Prostate gland (tissue), 2 donors: ENCODE data around the gene DTYMK. TPM values are rescaled to one million over a fixed set of nuclear protein-coding genes. Genes with fewer than 3 reads are reported as not detected.
A peak's percentile ranks its signal among the peaks of the same experiment; 100 is the strongest.

Source experiments
- DNase-seq: peaks from one replicate; pipeline ENCODE4 v3.0.0-alpha.2; 2019; ENCODE audit warnings: low spot score
- H3K27ac ChIP-seq, 2 donors: fragments of 200-600 bp; sonication (generic); 2 replicates each; pipeline ENCODE4 v1.5.1; 2017 to 2019
- H3K27me3 ChIP-seq: fragments of 200-600 bp; sonication (generic); replicated peaks from 2 replicates; pipeline ENCODE4 v1.5.1; 2019; ENCODE audit not compliant: insufficient read depth
- H3K36me3 ChIP-seq, 2 donors: fragments of 200-600 bp; sonication (generic); 1 replicate in 1 of 2; 2 replicates in 1 of 2; pipeline versions ENCODE4 v1.5.1 to v1.8.1; 2017 to 2019
- H3K4me1 ChIP-seq: fragments of 200-600 bp; sonication (generic); replicated peaks from 2 replicates; pipeline ENCODE4 v1.5.1; 2019
- H3K4me3 ChIP-seq, 2 donors: fragments of 200-600 bp; sonication (generic); 2 replicates each; pipeline ENCODE4 v1.5.1; 2017 to 2019
- H3K9me3 ChIP-seq: fragments of 200-600 bp; sonication (generic); 2 replicates; pipeline ENCODE4 v1.5.1; 2017
- CTCF ChIP-seq, 4 experiments: fragments of 200-600 bp in 2 of 4; fragments of 450-650 bp in 2 of 4; sonication (generic) in 2 of 4; IDR thresholded peaks; 1 replicate in 3 of 4; 2 replicates in 1 of 4; pipeline ENCODE4 v1.5.1; 2016 to 2019; ENCODE audit warnings: antibody characterized with exemption in 4 of 4, mild to moderate bottlenecking in 2 of 4, moderate library complexity in 2 of 4
- POLR2A ChIP-seq: fragments of 450-650 bp; IDR thresholded peaks from one replicate; pipeline ENCODE4 v1.6.1; 2016; ENCODE audit warnings: antibody characterized with exemption, mild to moderate bottlenecking
- POLR2AphosphoS5 ChIP-seq: sonication (generic); formaldehyde crosslinking; IDR thresholded peaks from one replicate; pipeline ENCODE4 v1.6.1; 2017; ENCODE audit warnings: antibody characterized with exemption
- WGBS: methylation state at CpG from one replicate; pipeline ENCODE4 v1.1.5; 2018; 5-methylcytosine and 5-hydroxymethylcytosine counted together
- intact Hi-C: fragments of 100-400 bp; cut with DNase I; formaldehyde crosslinking; loops from one replicate; pipeline ENCODE4 v1.14.2; 2022
- total RNA-seq, 2 donors: library from RNA; depleted of rRNA; stranded (reverse); fragments of >200 nt; gene quantifications; one replicate each; pipeline ENCODE4 v1.1.0, GENCODE V29; 2016

DTYMK gene
- total RNA-seq, 2 donors from 2014 or later, result 26.0 to 35.8 TPM

DNA sequence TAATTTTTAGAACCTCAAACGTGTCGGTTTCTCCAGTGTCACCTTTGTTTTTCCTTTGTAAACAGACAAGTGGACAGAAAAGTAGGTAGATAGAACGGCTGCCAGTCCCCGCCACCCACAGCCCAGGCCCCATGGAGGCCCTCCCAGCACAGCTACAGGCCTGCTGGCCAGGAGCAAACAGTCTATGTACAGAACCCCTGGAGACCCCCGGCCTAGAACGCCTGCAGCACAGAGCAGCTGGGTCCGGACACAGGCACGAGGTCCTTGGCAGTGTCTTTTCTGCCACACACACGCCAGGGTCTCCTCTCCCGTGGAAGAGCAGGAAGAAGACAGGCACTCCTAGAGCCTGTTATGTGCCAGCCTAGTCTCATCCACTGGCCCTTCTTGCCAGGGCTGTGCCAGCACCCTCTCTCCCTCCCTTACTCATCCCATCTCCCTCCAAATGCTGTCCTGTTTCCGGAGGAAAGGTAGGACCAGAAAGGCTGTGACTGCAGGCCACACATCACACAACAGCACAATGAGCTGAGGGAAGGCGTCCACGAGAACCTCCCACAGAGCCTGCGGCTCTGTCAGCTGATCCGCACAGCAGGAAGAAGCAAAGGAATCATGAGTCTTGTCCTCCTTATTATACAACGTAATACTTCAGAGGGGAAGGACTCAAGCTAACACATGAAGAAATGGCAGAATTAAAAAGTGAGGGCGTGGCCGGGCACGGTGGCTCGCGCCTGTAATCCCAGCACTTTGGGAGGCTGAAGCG is 7.7 kb downstream of the DTYMK start:
- intact Hi-C loops, result no loop called here

GRCh38 chr2:241678307-241678706 is 8.3 kb downstream of the DTYMK start:
- TF ChIP-seq POLR2A (no peak), CTCF (IDR thresholded peaks at IDR 0.05) (no peak), POLR2AphosphoS5 (peak; percentile 36)
- H3K4me3 ChIP-seq, result no peak overlapping the region
- H3K36me3 ChIP-seq, result no peaks in the 10 kb centered on the region
- H3K9me3 ChIP-seq, result no peaks in the 10 kb centered on the region
- H3K4me1 ChIP-seq, result no peaks in the 10 kb centered on the region
- H3K27ac ChIP-seq, result peak overlapping the region; percentile 57
- intact Hi-C loops, result no loop called here
- peak; percentile 57 for DNase-seq
- WGBS, result 61% methylated on average over 18 of the region's 18 CpGs
- H3K27me3 ChIP-seq, result no peaks in the 10 kb centered on the region

More for the DNA sequence above, 7.7 kb downstream of the DTYMK start:
- no peaks in the 10 kb centered on the region for H3K4me1 ChIP-seq
- DNase-seq, result no peak
- TF ChIP-seq POLR2AphosphoS5, result no peak
- no peak for TF ChIP-seq POLR2A
- TF ChIP-seq CTCF (IDR thresholded peaks at IDR 0.05), result no peak
- no peaks in the 10 kb centered on the region for H3K36me3 ChIP-seq
- no peak overlapping the region for H3K4me3 ChIP-seq
- WGBS, result 80% methylated on average over 22 of the region's 22 CpGs
- H3K27ac ChIP-seq, result peak overlapping the region; percentile 57
- H3K27me3 ChIP-seq, result no peaks in the 10 kb centered on the region
- H3K9me3 ChIP-seq, result no peaks in the 10 kb centered on the region

GRCh38 chr2:241677392-241677791 is 9.2 kb downstream of the DTYMK start:
- Histone ChIP-seq H3K27me3 (no peaks in the 10 kb centered on the region), H3K4me1 (no peaks in the 10 kb centered on the region), H3K9me3 (no peaks in the 10 kb centered on the region), H3K27ac (no peak overlapping the region), H3K4me3 (no peak overlapping the region), H3K36me3 (peaks cover 0 to under 1% of the 10 kb centered on the region in 2 donors)
- no peak for DNase-seq
- intact Hi-C loops, result no loop called here
- WGBS, result 92% methylated on average over 24 of the region's 24 CpGs
- TF ChIP-seq CTCF (IDR thresholded peaks at IDR 0.05), result no peak
- TF ChIP-seq POLR2AphosphoS5, result no peak
- TF ChIP-seq POLR2A, result no peak

GRCh38 chr2:241676665-241677064 is 9.9 kb downstream of the DTYMK start:
- WGBS, result 92% methylated on average over 17 of the region's 17 CpGs
- Histone ChIP-seq H3K4me1 (no peaks in the 10 kb centered on the region), H3K9me3 (no peaks in the 10 kb centered on the region), H3K27ac (no peak overlapping the region), H3K4me3 (no peak overlapping the region), H3K36me3 (peaks cover 0 to 4% of the 10 kb centered on the region in 2 donors), H3K27me3 (no peaks in the 10 kb centered on the region)
- no peak for TF ChIP-seq POLR2A
- no peak for TF ChIP-seq POLR2AphosphoS5
- no peak for TF ChIP-seq CTCF (IDR thresholded peaks at IDR 0.05)
- DNase-seq, result no peak
- intact Hi-C loops, result no loop called here

DNA sequence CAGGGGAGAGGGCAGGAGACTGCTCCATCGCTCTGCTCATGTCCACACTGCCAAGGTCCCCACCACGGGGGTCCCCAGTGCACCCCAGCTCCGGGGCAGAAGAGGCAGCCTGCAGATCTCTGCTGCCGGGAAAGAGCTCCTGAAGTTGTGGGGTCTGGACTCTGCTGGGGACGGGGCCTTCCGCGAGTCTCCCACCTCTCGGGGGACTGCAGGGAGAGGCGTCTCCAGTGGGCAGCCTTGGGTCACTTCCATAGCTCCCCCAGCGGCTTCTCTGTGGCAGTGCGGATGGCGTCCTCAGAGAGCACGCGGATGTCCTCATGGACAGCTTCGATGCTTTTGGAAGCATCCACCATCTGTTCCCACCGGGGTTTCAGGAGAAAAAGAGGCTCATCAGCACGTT is 10.7 kb downstream of the DTYMK start:
- no peaks in the 10 kb centered on the region for H3K9me3 ChIP-seq
- no peaks in the 10 kb centered on the region for H3K27me3 ChIP-seq
- intact Hi-C loops, result no loop called here
- 90% methylated on average over 17 of the region's 17 CpGs for WGBS
- no peaks in the 10 kb centered on the region for H3K4me1 ChIP-seq
- TF ChIP-seq CTCF (IDR thresholded peaks at IDR 0.05) (no peak), POLR2A (no peak), POLR2AphosphoS5 (no peak)
- no peak for DNase-seq
- H3K36me3 ChIP-seq, result peaks cover 0 to 4% of the 10 kb centered on the region in 2 donors
- H3K4me3 ChIP-seq, result no peak overlapping the region
- H3K27ac ChIP-seq, result no peak overlapping the region
